Measurements from ENCODE around the gene ARHGEF4.

Gene ARHGEF4

GRCh38 chr2:131041402-131042147 lies 204.9 kb downstream of the ARHGEF4 start:
- FAIRE-seq: no peak

- no peak for FAIRE-seq
These were observed 205.5 kb downstream of the ARHGEF4 start for GRCh38 chr2:131042148-131042775.

GRCh38 chr2:131043199-131044074 lies 206.7 kb downstream of the ARHGEF4 start:
- no peak for FAIRE-seq

- FAIRE-seq: no peak
These were observed 207.5 kb downstream of the ARHGEF4 start for GRCh38 chr2:131044075-131044756.

- no peak for FAIRE-seq
These were observed 208.0 kb downstream of the ARHGEF4 start for GRCh38 chr2:131044757-131045150.

GRCh38 chr2:131045286-131046027 lies 208.7 kb downstream of the ARHGEF4 start:
- FAIRE-seq: no peak

- no peak for FAIRE-seq
These were observed 209.6 kb downstream of the ARHGEF4 start for GRCh38 chr2:131046028-131046917.

- FAIRE-seq: no peak
These were observed 210.4 kb downstream of the ARHGEF4 start for GRCh38 chr2:131046918-131047652.

- no peak for FAIRE-seq
These were observed 211.3 kb downstream of the ARHGEF4 start for GRCh38 chr2:131047920-131048560.

GRCh38 chr2:131048641-131049040 lies 211.9 kb downstream of the ARHGEF4 start:
- FAIRE-seq: no peak

GRCh38 chr2:131049150-131049718 lies 212.5 kb downstream of the ARHGEF4 start:
- FAIRE-seq: no peak

- no peak for FAIRE-seq
These were observed 214.2 kb downstream of the ARHGEF4 start for GRCh38 chr2:131050896-131051295.

- no peak for FAIRE-seq
These were observed 216.1 kb downstream of the ARHGEF4 start for GRCh38 chr2:131052741-131053263.

GRCh38 chr2:131054488-131054887 lies 217.8 kb downstream of the ARHGEF4 start:
- no peak for FAIRE-seq

- no peak for FAIRE-seq
These were observed 218.7 kb downstream of the ARHGEF4 start for GRCh38 chr2:131055169-131056065.

- FAIRE-seq: no peak
These were observed 219.7 kb downstream of the ARHGEF4 start for GRCh38 chr2:131056204-131056931.

GRCh38 chr2:131056932-131057287 lies 220.2 kb downstream of the ARHGEF4 start:
- no peak for FAIRE-seq

All from endometrium (tissue), 2 donors.